ENCODE results near the gene FER. TPM values are rescaled to one million over a fixed set of nuclear protein-coding genes. Genes with fewer than 3 reads are reported as not detected.
"Not testable (repeated sequence)": the region's sequence is repeated elsewhere in the genome, so short reads cannot be mapped to it uniquely, and the experiment has no call there.

Gene FER
- polyA plus RNA-seq, 1 of the 3 experiments (the other 2 are of a cell fraction): 1.8 TPM

DNA sequence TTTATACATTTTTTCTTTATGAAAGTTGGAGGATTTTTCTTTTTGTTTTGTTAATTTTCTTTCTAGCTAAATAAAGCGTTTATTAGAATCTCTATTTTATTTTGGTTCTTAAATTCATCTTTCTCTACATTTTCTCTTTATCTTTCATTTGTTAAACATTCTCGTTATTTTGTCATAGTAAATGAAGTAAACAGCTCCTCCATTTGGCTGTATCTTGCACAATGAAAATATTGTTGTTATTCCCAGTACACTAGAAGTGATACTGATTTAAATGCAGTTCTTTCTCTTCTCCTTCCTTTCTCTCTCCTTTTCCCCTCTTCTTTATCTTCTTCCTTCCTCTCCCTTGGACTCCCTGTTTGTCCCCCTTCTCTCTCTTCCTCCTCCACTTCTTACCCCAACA is 88.8 kb downstream of the FER start:
- H4K20me1 ChIP-seq (ENCODE audit: insufficient read depth): no peaks in the 10 kb centered on the region
- H3K4me1 ChIP-seq (ENCODE audit: control insufficient read depth in 1 of 2, insufficient read depth in 2 of 2, low read depth in 1 of 2, low read length in 1 of 2): no peaks in the 10 kb centered on the region
- CTCF ChIA-PET: interaction anchor here (0.6 to 1.1 kb wide), 4 partner anchors 14 to 47 kb away, joined by 3 read pairs; no protein-coding TSS in a partner anchor
- no peaks in the 10 kb centered on the region for H3K9me2 ChIP-seq
- POLR2A ChIA-PET: no interaction called here
- no peak overlapping the region for H2AFZ ChIP-seq (ENCODE audit: low read depth)
- TF ChIP-seq, protein P1, sequence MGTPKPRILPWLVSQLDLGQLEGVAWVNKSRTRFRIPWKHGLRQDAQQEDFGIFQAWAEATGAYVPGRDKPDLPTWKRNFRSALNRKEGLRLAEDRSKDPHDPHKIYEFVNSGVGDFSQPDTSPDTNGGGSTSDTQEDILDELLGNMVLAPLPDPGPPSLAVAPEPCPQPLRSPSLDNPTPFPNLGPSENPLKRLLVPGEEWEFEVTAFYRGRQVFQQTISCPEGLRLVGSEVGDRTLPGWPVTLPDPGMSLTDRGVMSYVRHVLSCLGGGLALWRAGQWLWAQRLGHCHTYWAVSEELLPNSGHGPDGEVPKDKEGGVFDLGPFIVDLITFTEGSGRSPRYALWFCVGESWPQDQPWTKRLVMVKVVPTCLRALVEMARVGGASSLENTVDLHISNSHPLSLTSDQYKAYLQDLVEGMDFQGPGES (IDR thresholded peaks at IDR 0.05; ENCODE audit: low read depth, low read length): no peak
- no peak for TF ChIP-seq POLR2AphosphoS5 (IDR thresholded peaks at IDR 0.05; ENCODE audit: low read depth, low read length)
- no peak for TF ChIP-seq GABPA (IDR thresholded peaks at IDR 0.05; ENCODE audit: low read depth)
- no peak for TF ChIP-seq YY1 (IDR thresholded peaks at IDR 0.05; ENCODE audit: low read depth)
- TF ChIP-seq TCF12 (IDR thresholded peaks at IDR 0.05): no peak
- TF ChIP-seq TAF1 (IDR thresholded peaks at IDR 0.05; ENCODE audit: borderline replicate concordance, low read depth, low read length): no peak
- no peak for TF ChIP-seq TEAD4 (IDR thresholded peaks at IDR 0.05; ENCODE audit: borderline replicate concordance, insufficient read depth)
- no peak for TF ChIP-seq FOXJ3 (CRISPR knock-in tag; IDR thresholded peaks at IDR 0.05)
- TF ChIP-seq, protein P2, sequence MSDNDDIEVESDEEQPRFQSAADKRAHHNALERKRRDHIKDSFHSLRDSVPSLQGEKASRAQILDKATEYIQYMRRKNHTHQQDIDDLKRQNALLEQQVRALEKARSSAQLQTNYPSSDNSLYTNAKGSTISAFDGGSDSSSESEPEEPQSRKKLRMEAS (IDR thresholded peaks at IDR 0.05; ENCODE audit: low read depth): no peak
- TF ChIP-seq, protein P3, sequence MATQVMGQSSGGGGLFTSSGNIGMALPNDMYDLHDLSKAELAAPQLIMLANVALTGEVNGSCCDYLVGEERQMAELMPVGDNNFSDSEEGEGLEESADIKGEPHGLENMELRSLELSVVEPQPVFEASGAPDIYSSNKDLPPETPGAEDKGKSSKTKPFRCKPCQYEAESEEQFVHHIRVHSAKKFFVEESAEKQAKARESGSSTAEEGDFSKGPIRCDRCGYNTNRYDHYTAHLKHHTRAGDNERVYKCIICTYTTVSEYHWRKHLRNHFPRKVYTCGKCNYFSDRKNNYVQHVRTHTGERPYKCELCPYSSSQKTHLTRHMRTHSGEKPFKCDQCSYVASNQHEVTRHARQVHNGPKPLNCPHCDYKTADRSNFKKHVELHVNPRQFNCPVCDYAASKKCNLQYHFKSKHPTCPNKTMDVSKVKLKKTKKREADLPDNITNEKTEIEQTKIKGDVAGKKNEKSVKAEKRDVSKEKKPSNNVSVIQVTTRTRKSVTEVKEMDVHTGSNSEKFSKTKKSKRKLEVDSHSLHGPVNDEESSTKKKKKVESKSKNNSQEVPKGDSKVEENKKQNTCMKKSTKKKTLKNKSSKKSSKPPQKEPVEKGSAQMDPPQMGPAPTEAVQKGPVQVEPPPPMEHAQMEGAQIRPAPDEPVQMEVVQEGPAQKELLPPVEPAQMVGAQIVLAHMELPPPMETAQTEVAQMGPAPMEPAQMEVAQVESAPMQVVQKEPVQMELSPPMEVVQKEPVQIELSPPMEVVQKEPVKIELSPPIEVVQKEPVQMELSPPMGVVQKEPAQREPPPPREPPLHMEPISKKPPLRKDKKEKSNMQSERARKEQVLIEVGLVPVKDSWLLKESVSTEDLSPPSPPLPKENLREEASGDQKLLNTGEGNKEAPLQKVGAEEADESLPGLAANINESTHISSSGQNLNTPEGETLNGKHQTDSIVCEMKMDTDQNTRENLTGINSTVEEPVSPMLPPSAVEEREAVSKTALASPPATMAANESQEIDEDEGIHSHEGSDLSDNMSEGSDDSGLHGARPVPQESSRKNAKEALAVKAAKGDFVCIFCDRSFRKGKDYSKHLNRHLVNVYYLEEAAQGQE (IDR thresholded peaks at IDR 0.05; ENCODE audit: low read depth, low read length): no peak
- no peak for TF ChIP-seq FOXM1 (IDR thresholded peaks at IDR 0.05; ENCODE audit: low read depth)
- TF ChIP-seq, protein P4, sequence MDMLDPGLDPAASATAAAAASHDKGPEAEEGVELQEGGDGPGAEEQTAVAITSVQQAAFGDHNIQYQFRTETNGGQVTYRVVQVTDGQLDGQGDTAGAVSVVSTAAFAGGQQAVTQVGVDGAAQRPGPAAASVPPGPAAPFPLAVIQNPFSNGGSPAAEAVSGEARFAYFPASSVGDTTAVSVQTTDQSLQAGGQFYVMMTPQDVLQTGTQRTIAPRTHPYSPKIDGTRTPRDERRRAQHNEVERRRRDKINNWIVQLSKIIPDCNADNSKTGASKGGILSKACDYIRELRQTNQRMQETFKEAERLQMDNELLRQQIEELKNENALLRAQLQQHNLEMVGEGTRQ (IDR thresholded peaks at IDR 0.05; ENCODE audit: borderline replicate concordance, low read depth, low read length): no peak
- no peak for TF ChIP-seq EP300 (IDR thresholded peaks at IDR 0.05; ENCODE audit: borderline replicate concordance in 1 of 2, low read depth in 1 of 2, low read length in 1 of 2)
- TF ChIP-seq MXI1 (IDR thresholded peaks at IDR 0.05; ENCODE audit: low read depth, low read length): no peak
- no peak for TF ChIP-seq EZH2phosphoT487 (IDR thresholded peaks at IDR 0.05; ENCODE audit: borderline replicate concordance, low read depth)
- no peak for TF ChIP-seq JUND (IDR thresholded peaks at IDR 0.05)
- no peak for TF ChIP-seq RFX5 (IDR thresholded peaks at IDR 0.05; ENCODE audit: low read length)
- TF ChIP-seq RAD21 (IDR thresholded peaks at IDR 0.05; ENCODE audit: low read length): no peak
- TF ChIP-seq, protein P5, sequence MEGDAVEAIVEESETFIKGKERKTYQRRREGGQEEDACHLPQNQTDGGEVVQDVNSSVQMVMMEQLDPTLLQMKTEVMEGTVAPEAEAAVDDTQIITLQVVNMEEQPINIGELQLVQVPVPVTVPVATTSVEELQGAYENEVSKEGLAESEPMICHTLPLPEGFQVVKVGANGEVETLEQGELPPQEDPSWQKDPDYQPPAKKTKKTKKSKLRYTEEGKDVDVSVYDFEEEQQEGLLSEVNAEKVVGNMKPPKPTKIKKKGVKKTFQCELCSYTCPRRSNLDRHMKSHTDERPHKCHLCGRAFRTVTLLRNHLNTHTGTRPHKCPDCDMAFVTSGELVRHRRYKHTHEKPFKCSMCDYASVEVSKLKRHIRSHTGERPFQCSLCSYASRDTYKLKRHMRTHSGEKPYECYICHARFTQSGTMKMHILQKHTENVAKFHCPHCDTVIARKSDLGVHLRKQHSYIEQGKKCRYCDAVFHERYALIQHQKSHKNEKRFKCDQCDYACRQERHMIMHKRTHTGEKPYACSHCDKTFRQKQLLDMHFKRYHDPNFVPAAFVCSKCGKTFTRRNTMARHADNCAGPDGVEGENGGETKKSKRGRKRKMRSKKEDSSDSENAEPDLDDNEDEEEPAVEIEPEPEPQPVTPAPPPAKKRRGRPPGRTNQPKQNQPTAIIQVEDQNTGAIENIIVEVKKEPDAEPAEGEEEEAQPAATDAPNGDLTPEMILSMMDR (IDR thresholded peaks at IDR 0.05): no peak
- H3K9ac ChIP-seq: no peak overlapping the region
- WGBS (ENCODE audit: low lambda C conversion rate): 95% methylated on average over 2 of the region's 2 CpGs
- H3K4me2 ChIP-seq: no peak overlapping the region
- no peaks in the 10 kb centered on the region for H3K27me3 ChIP-seq (ENCODE audit: insufficient read depth)
- peaks cover 5% of the 10 kb centered on the region for H3F3A ChIP-seq (replicated peaks; ENCODE audit: insufficient read depth)
- H3K4me3 ChIP-seq (ENCODE audit: low read depth in 2 of 2, low read length in 1 of 2): no peak overlapping the region
- no peaks in the 10 kb centered on the region for H3K9me3 ChIP-seq
- H3K27ac ChIP-seq (ENCODE audit: low read depth in 2 of 2, low read length in 1 of 2): no peak overlapping the region; a peak in 1 of 4 replicates
- peaks cover 2 to 33% of the 10 kb centered on the region in 2 experiments for H3K36me3 ChIP-seq (replicated peaks in 1 of 2; ENCODE audit: control insufficient read depth in 1 of 2, insufficient read depth in 2 of 2, low read length in 1 of 2)
- no peaks in the 10 kb centered on the region; the same call in 1 of the 2 replicates for H3K79me2 ChIP-seq (ENCODE audit: insufficient read depth)
- DNase-seq: no peak

DNA sequence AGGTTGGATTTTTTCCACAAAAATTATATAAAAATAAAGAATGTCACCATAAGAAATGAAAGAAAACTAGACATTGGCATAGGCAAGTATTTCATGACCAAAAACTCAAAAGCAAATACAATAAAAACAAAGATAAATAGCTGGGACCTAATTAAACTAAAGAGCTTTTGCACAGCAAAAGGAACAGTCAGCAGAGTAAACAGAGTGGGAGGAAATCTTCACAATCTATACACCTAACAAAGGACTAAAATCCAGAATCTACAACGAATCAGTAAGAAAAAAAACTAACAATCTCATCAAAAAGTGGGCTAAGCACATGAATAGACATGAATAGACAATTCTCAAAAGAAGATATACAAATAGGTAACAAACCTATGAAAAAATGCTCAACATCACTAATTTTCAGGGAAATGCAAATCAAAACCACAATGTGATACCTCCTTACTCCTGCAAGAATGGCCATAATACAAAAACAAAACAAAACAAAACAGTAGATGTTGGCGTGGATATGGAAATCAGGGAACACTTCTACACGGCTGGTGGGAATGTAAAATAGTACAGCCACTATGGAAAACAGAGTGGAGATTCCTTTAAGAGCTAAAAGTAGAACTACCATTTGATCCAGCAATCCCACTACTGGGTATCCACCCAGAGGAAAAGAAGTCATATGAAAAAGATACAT is 94.7 kb downstream of the FER start:
- H3K79me2 ChIP-seq (ENCODE audit: insufficient read depth); POLR2A ChIA-PET; H3K27ac ChIP-seq (ENCODE audit: low read depth in 2 of 2, low read length in 1 of 2); H3K4me1 ChIP-seq (ENCODE audit: control insufficient read depth in 1 of 2, insufficient read depth in 2 of 2, low read depth in 1 of 2, low read length in 1 of 2); H2AFZ ChIP-seq (ENCODE audit: low read depth); DNase-seq; H3F3A ChIP-seq (replicated peaks; ENCODE audit: insufficient read depth); H3K9me3 ChIP-seq; H3K9me2 ChIP-seq; H3K4me3 ChIP-seq (ENCODE audit: low read depth in 2 of 2, low read length in 1 of 2); H3K4me2 ChIP-seq; H3K9ac ChIP-seq; H4K20me1 ChIP-seq (ENCODE audit: insufficient read depth); H3K27me3 ChIP-seq (ENCODE audit: insufficient read depth): not testable (repeated sequence)
- 88% methylated on average over 3 of the region's 3 CpGs for WGBS (ENCODE audit: low lambda C conversion rate)
- peaks cover 2 to 11% of the 10 kb centered on the region in 2 experiments for H3K36me3 ChIP-seq (replicated peaks in 1 of 2; ENCODE audit: control insufficient read depth in 1 of 2, insufficient read depth in 2 of 2, low read length in 1 of 2)
- CTCF ChIA-PET: interaction anchor here (1.2 kb wide), 1 partner anchor 20 kb away, joined by 3 read pairs; no protein-coding TSS in a partner anchor
